Activated naive CD8-positive, alpha-beta T cell (primary cell): Measurements from ENCODE around the gene GUCA2A.
"Not testable (repeated sequence)": the region's sequence is repeated elsewhere in the genome, so short reads cannot be mapped to it uniquely, and the experiment has no call there.

Source experiments
- H3K27ac Mint-ChIP-seq: one replicate; pipeline ENCODE4 v1.8.0; 2021; ENCODE audit warnings: mixed read lengths
- H3K27me3 Mint-ChIP-seq: one replicate; pipeline ENCODE4 v1.8.0; 2021; ENCODE audit warnings: mixed read lengths
- H3K36me3 Mint-ChIP-seq: one replicate; pipeline ENCODE4 v1.8.0; 2021; ENCODE audit warnings: mixed read lengths
- H3K4me1 Mint-ChIP-seq: one replicate; pipeline ENCODE4 v1.8.0; 2021; ENCODE audit warnings: low read depth, mixed read lengths
- H3K4me3 Mint-ChIP-seq: one replicate; pipeline ENCODE4 v1.8.0; 2021; ENCODE audit warnings: mild to moderate bottlenecking, mixed read lengths
- H3K9me3 Mint-ChIP-seq: one replicate; pipeline ENCODE4 v1.8.0; 2021; ENCODE audit warnings: low read depth, mixed read lengths

The GUCA2A gene, protein sequence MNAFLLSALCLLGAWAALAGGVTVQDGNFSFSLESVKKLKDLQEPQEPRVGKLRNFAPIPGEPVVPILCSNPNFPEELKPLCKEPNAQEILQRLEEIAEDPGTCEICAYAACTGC

DNA sequence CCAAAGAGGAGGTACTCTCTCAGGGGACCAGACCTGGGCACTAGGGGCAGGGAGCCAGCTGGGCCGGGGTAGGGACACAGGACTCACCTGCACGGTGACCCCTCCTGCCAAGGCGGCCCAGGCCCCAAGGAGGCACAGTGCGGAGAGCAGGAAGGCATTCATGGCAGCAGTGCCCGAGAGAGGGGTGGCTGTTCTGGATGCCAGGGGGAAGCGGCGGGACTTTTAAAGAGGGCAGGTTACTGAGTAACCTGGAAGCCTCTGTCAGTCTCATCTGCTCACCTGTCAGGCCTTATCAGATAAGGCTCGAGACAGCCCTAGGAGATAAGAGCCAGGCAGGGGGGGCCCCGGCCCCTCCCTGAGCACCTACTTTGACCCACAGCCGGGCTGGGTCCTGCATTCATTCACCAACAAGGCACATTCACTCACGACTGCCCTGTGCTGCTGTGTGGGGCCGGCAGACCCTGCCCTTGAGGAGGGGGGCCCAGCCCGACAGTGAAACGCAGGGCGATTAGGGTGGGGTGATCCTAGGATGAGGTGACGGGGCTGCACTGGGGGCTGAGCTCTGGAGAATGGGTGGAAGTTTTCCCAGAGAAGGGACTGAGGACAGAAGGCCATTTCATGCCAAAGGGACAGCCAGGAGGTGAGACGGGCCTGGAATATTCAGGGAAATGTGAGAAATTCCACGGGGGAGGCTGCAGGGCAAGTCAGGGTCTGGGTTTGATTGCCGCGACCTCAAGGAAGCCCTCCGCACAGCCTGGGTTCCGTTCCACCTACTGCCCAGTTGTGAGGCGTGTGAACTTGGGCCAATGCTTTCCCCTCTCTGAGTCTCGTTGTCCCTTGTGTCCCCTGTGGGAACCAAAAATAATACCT is at the start of gene GUCA2A:
TSS of gene GUCA2A (minus strand) at position 195 of the 870 bp plus-strand sequence. CDS start at position 162, 33 bp downstream.
- Mint-ChIP-seq H3K27ac (no peak within 1 kb of the TSS), H3K4me3 (no peak within 1 kb of the TSS), H3K4me1 (no peaks in the 10 kb centered on the region), H3K36me3 (peaks cover 9% of the 10 kb centered on the region), H3K9me3 (peaks cover 11% of the 10 kb centered on the region), H3K27me3 (peaks cover 7% of the 10 kb centered on the region)

DNA sequence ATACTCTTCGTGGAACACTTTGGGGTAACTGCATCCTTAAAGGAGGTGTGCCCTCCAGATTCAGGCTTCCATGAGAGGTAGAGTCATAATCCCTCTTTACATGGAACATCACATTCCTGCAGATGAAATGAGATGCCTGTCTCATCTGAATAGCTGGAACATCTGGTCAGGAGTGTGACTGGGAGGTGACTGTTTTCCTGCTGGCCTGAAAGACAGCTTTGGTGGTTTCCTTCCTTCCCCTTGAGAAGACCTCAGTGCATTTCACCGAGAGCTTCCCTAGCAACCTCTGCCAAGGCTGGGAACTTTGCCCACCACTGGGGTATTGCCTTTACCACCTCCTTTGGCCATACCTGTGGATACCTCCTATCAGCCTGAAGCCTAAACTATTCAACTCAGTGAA is 46.7 kb upstream of the GUCA2A start:
- no peaks in the 10 kb centered on the region for H3K27me3 Mint-ChIP-seq
- H3K4me1 Mint-ChIP-seq = peaks cover 39% of the 10 kb centered on the region
- peaks cover 37% of the 10 kb centered on the region for H3K36me3 Mint-ChIP-seq
- H3K4me3 Mint-ChIP-seq = no peak overlapping the region
- H3K27ac Mint-ChIP-seq = no peak overlapping the region
- peaks cover 12% of the 10 kb centered on the region for H3K9me3 Mint-ChIP-seq

GRCh38 chr1:42210421-42211133 is 46.0 kb upstream of the GUCA2A start:
- Mint-ChIP-seq H3K36me3 (peaks cover 41% of the 10 kb centered on the region), H3K9me3 (peaks cover 12% of the 10 kb centered on the region), H3K27me3 (no peaks in the 10 kb centered on the region), H3K4me1 (peaks cover 42% of the 10 kb centered on the region), H3K4me3 (no peak overlapping the region), H3K27ac (no peak overlapping the region)

GRCh38 chr1:42209526-42210251 is 45.1 kb upstream of the GUCA2A start:
- no peak overlapping the region for H3K27ac Mint-ChIP-seq
- H3K4me3 Mint-ChIP-seq = no peak overlapping the region
- H3K27me3 Mint-ChIP-seq = no peaks in the 10 kb centered on the region
- H3K36me3 Mint-ChIP-seq = peaks cover 46% of the 10 kb centered on the region
- H3K9me3 Mint-ChIP-seq = peaks cover 11% of the 10 kb centered on the region
- peaks cover 44% of the 10 kb centered on the region for H3K4me1 Mint-ChIP-seq

DNA sequence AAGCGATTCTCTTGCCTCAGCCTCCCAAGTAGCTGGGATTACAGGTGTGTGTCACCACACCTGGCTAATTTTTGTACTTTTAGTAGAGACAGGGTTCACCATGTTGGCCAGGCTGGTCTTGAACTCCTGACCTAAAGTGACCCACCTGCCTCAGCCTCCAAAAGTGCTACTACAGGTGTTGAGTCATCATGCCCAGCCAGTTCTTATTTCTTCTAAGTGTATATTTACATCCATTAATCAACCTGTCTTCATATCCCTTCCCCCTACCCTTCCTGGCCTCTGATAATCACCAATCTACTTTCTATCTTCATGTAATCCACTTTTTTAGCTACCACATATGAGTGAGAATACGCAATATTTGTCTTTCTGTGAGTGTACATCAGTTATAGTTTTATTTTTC is 42.4 kb upstream of the GUCA2A start:
- not testable (repeated sequence) for H3K27me3 Mint-ChIP-seq, H3K27ac Mint-ChIP-seq, H3K4me3 Mint-ChIP-seq
- Mint-ChIP-seq H3K4me1 (peaks cover 37% of the 10 kb centered on the region), H3K36me3 (peaks cover 43% of the 10 kb centered on the region), H3K9me3 (peaks cover 15% of the 10 kb centered on the region)

GRCh38 chr1:42206164-42206563 is 41.6 kb upstream of the GUCA2A start:
- no peak overlapping the region for H3K27ac Mint-ChIP-seq
- H3K9me3 Mint-ChIP-seq = peaks cover 17% of the 10 kb centered on the region
- no peak overlapping the region for H3K4me3 Mint-ChIP-seq
- H3K4me1 Mint-ChIP-seq = peaks cover 34% of the 10 kb centered on the region
- H3K36me3 Mint-ChIP-seq = peaks cover 42% of the 10 kb centered on the region
- H3K27me3 Mint-ChIP-seq = no peaks in the 10 kb centered on the region

- H3K36me3 Mint-ChIP-seq = peaks cover 38% of the 10 kb centered on the region
These were observed 37.4 kb upstream of the GUCA2A start for GRCh38 chr1:42201986-42202385.

DNA sequence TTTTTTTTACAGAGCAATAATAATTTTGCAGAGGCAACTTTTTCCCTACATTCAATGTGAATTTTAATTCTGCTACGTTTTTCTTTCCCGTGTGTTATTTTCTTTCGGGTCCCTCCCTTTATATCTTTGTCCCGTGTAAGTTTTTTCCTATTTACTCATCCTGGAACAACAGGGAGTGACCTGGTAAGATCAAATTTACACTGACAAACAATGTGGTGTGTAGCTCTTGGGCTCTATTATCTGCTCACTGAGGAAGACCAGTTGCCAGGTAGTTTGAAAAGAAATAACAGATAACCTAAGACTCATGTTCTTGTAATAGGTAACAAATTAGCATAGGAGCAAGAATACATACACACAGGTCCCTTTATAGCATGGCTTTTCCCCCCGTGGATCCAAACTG is 33.7 kb upstream of the GUCA2A start:
- H3K4me1 Mint-ChIP-seq = no peaks in the 10 kb centered on the region
- H3K9me3 Mint-ChIP-seq = peaks cover 10% of the 10 kb centered on the region
- H3K27me3 Mint-ChIP-seq = no peaks in the 10 kb centered on the region
- H3K4me3 Mint-ChIP-seq = no peak overlapping the region
- no peak overlapping the region for H3K27ac Mint-ChIP-seq
- H3K36me3 Mint-ChIP-seq = peaks cover 19% of the 10 kb centered on the region

More at GRCh38 chr1:42201986-42202385, 37.4 kb upstream of the GUCA2A start:
- H3K4me3 Mint-ChIP-seq = no peak overlapping the region
- H3K4me1 Mint-ChIP-seq = peaks cover 7% of the 10 kb centered on the region
- peaks cover 11% of the 10 kb centered on the region for H3K9me3 Mint-ChIP-seq
- H3K27ac Mint-ChIP-seq = no peak overlapping the region
- H3K27me3 Mint-ChIP-seq = no peaks in the 10 kb centered on the region

DNA sequence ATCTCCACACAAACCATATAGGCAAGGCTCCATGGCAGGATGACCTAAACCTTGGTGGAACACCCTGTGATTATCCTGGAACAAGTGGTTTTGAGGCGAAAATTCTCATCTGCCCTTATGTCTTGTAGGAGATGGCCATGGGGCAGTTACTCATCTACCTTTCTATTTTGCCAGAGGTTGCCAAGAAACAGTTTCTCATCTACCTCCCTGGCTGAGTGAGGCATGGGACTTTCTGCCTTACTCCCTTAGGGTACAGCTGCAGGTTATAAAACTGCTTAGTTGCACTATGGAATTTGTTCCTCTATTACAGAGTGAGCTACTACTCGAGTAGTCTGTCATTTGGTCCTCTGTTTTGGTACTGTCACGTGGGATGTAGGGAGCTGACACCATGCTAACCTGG is 31.3 kb upstream of the GUCA2A start:
- Mint-ChIP-seq H3K9me3 (no peaks in the 10 kb centered on the region), H3K27me3 (no peaks in the 10 kb centered on the region), H3K27ac (no peak overlapping the region), H3K4me3 (no peak overlapping the region), H3K4me1 (no peaks in the 10 kb centered on the region), H3K36me3 (peaks cover 9% of the 10 kb centered on the region)

DNA sequence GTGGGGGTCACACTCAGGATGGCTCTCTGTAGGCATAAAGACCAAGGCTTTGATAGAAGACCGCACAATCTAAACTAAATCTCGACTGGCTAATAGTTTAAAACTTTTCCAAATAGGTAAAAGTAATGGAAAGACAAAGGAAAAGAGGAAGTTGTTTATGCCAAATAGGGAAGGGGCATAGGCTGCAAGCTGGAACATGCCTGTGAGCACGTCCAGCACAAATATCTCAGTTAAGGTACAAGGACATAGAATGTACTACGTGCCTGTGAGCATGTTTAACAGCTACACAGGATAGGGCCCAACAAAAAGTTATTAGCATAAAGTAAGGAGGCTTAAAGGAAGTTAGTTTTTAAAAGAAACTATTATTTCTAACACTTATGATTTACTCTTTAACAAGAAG is 27.6 kb upstream of the GUCA2A start:
- Mint-ChIP-seq H3K9me3 (no peaks in the 10 kb centered on the region), H3K4me3 (no peak overlapping the region), H3K4me1 (no peaks in the 10 kb centered on the region), H3K27me3 (no peaks in the 10 kb centered on the region), H3K27ac (peak overlapping the region; percentile 22), H3K36me3 (peaks cover 7% of the 10 kb centered on the region)

- H3K4me1 Mint-ChIP-seq = no peaks in the 10 kb centered on the region
- peaks cover 7% of the 10 kb centered on the region for H3K36me3 Mint-ChIP-seq
- no peak overlapping the region for H3K4me3 Mint-ChIP-seq
- no peaks in the 10 kb centered on the region for H3K9me3 Mint-ChIP-seq
- H3K27ac Mint-ChIP-seq = peak overlapping the region; percentile 4
- H3K27me3 Mint-ChIP-seq = no peaks in the 10 kb centered on the region
These were observed 26.8 kb upstream of the GUCA2A start for GRCh38 chr1:42191319-42191718.

- Mint-ChIP-seq H3K27me3 (no peaks in the 10 kb centered on the region), H3K36me3 (peaks cover 7% of the 10 kb centered on the region), H3K9me3 (no peaks in the 10 kb centered on the region), H3K4me3 (no peak overlapping the region), H3K27ac (no peak overlapping the region), H3K4me1 (no peaks in the 10 kb centered on the region)
These were observed 25.6 kb upstream of the GUCA2A start for GRCh38 chr1:42189931-42190853.

GRCh38 chr1:42186152-42186551 is 21.6 kb upstream of the GUCA2A start:
- H3K9me3 Mint-ChIP-seq = no peaks in the 10 kb centered on the region
- no peak overlapping the region for H3K4me3 Mint-ChIP-seq
- no peaks in the 10 kb centered on the region for H3K4me1 Mint-ChIP-seq
- no peak overlapping the region for H3K27ac Mint-ChIP-seq
- H3K27me3 Mint-ChIP-seq = no peaks in the 10 kb centered on the region
- H3K36me3 Mint-ChIP-seq = peaks cover 3% of the 10 kb centered on the region

GRCh38 chr1:42184616-42185015 is 20.1 kb upstream of the GUCA2A start:
- H3K4me3 Mint-ChIP-seq = no peak overlapping the region
- H3K9me3 Mint-ChIP-seq = no peaks in the 10 kb centered on the region
- H3K36me3 Mint-ChIP-seq = peaks cover 2% of the 10 kb centered on the region
- no peak overlapping the region for H3K27ac Mint-ChIP-seq
- peaks cover 1% of the 10 kb centered on the region for H3K4me1 Mint-ChIP-seq
- no peaks in the 10 kb centered on the region for H3K27me3 Mint-ChIP-seq
